ENCODE results near the gene PRKG2. TPM values are rescaled to one million over a fixed set of nuclear protein-coding genes. Genes with fewer than 3 reads are reported as not detected.
A peak's percentile ranks its signal among the peaks of the same experiment; 100 is the strongest.
"Not testable (repeated sequence)": the region's sequence is repeated elsewhere in the genome, so short reads cannot be mapped to it uniquely, and the experiment has no call there.

PRKG2 gene, protein sequence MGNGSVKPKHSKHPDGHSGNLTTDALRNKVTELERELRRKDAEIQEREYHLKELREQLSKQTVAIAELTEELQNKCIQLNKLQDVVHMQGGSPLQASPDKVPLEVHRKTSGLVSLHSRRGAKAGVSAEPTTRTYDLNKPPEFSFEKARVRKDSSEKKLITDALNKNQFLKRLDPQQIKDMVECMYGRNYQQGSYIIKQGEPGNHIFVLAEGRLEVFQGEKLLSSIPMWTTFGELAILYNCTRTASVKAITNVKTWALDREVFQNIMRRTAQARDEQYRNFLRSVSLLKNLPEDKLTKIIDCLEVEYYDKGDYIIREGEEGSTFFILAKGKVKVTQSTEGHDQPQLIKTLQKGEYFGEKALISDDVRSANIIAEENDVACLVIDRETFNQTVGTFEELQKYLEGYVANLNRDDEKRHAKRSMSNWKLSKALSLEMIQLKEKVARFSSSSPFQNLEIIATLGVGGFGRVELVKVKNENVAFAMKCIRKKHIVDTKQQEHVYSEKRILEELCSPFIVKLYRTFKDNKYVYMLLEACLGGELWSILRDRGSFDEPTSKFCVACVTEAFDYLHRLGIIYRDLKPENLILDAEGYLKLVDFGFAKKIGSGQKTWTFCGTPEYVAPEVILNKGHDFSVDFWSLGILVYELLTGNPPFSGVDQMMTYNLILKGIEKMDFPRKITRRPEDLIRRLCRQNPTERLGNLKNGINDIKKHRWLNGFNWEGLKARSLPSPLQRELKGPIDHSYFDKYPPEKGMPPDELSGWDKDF
- total RNA-seq: 0.05 TPM
- long read RNA-seq: 0 reads

DNA sequence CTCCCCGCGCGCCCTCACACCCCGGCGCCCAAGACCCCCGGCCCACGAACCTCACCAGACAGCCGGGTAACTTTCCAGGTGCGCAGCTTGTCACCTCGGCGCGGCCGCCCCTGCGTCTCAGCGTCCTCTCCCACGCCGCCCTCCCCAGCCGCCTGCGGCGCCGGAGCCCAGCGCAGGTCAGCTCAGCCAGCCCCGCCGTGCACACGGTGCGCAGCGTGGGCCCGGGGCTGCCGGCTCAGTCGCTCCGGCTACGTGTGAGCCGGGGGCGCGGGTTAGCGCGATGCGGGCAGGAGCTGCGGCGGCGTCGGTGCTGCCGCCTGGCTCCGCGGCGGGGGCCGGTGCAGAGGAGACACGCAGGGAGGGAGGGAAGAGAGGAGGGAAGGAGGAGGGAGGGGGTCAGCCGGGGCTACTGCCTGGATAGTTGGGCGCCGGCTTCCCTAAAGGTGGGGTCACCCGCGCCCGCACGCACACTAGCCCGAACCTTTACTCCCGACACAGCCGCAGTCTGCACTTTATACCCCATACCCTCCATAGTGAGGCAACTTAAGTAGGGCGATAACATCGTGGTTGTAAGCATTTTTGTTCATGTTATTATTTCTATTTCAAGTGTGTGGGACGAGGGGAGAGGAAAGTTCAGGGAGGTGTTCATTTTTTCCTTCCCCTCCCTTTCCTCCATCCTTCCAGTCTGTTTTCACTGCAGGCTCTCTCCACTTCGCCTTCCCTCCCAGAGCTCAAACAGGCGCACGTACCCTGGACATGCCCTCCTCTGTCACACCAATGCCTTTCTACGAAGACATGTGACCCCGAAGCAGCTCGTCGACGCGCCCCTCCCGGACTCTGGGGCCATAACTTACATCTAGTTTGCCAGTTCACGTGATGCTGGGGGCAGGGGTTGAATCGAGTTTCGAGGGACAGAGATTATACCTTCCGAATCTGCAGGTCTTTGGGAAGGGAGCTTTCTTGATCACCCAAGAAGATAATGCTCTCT is at the start of gene PRKG2:
Gene PRKG2 (minus strand): TSS at position 342 of the 988 bp plus-strand sequence. CDS start 10,175 bp downstream, outside the sequence.
- intact Hi-C loops (cut with DNase I): no loop called here
- DNase-seq: peak; percentile 36
- peak; percentile 29 for ATAC-seq (ENCODE audit: poor library complexity)

DNA sequence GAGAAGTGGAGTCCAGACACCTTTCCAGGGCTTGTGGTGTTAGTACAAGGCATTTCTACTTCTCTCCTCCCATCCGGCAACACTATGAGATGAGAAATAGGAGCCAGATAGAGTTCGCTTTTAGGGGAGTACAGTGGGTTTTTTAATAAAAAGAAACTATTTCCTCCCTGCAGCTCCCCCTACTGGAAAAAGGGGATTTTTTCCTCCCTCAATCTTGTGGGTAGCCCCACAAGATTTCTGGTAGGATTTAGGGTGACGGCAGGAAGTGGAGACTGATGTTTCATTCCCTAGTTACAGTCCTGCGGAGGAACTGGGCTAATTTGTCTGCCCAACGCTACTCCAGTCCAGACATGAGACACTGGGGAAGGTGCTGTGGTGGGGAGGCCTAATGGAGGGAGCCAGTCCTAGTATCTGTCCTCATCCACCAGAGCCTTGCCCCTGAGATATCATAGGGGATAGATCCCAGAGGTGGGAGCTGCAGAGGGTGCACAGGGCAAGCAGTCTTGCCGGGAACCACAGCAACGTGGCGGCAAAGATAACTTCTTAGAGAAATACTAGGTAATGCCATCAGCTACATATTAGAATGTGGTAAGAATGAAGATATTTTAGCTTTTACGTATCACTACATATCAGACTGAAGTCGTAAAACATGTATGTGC is 45.5 kb upstream of the PRKG2 start:
- no peak for ATAC-seq (ENCODE audit: poor library complexity)

GRCh38 chr4:81258841-81259550 is 44.0 kb upstream of the PRKG2 start:
- no peak for ATAC-seq (ENCODE audit: poor library complexity)
- DNase-seq: no peak
- intact Hi-C loops (cut with DNase I): no loop called here

More for the DNA sequence above, 45.5 kb upstream of the PRKG2 start:
- intact Hi-C loops (cut with DNase I): no loop called here
- no peak for DNase-seq

GRCh38 chr4:81257816-81258215 is 42.8 kb upstream of the PRKG2 start:
- intact Hi-C loops (cut with DNase I): no loop called here
- ATAC-seq (ENCODE audit: poor library complexity) (no peak), DNase-seq (no peak)

DNA sequence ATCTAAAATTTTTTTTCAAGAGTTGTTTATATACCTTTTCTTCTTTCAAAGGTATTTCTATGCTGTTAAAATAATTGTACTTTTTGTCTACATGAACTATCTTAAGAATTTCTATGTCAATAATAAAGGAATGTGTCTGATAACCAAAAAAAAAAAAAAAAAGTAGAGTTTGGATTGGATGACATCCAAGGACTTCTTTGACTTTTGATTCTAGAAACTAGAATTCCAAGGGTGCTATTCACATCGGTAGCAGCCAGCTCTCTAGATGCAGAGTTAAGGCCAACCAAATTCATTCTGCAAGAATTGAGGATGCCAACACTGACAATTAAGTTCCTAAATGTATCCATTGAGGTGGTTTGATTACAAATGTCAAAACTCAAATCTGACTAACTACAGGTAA is 42.0 kb upstream of the PRKG2 start:
- DNase-seq: no peak
- intact Hi-C loops (cut with DNase I): no loop called here
- ATAC-seq (ENCODE audit: poor library complexity): no peak

GRCh38 chr4:81256059-81256970 is 41.3 kb upstream of the PRKG2 start:
- intact Hi-C loops (cut with DNase I): no loop called here
- DNase-seq (no peak), ATAC-seq (ENCODE audit: poor library complexity) (no peak)

DNA sequence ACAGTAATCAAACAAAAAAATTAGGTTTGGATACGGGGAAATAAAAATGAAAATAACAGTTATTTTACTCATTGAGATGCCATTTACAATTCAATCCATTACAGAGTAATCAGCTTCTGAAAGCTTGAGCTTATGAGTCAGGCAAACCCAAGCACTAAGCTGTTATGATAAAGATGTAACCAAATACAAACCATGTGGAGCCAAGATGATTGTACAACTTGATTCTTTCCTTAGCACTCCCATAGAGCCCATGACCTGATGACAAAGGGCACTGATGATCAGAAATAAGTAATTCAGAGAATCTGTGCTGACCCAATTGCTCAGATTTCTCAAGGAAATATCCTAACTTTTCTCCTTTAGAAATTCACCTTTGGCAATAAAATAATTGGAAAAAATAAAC is 40.5 kb upstream of the PRKG2 start:
- ATAC-seq (ENCODE audit: poor library complexity) (no peak), DNase-seq (no peak)
- intact Hi-C loops (cut with DNase I): no loop called here

DNA sequence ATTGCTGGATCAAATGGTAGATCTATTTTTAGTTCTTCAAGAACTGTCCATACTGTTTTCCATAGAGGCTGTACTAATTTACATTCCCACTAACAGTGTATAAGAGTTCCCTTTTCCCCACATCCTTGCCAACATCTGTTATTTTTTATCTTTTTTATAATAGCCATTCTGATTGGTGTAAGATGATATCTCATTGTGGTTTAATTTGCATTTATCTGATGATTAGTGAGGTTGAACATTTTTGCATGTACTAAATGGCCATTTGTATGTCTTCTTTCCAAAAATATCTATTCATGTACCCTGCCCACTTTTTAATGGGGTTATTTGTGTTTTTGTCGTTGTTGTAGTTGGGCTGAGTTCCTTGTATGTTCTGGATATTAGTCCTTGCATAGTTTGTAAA is 35.4 kb upstream of the PRKG2 start:
- ATAC-seq (ENCODE audit: poor library complexity): no peak
- DNase-seq: no peak
- intact Hi-C loops (cut with DNase I): no loop called here

- DNase-seq (no peak), ATAC-seq (ENCODE audit: poor library complexity) (no peak)
- intact Hi-C loops (cut with DNase I): no loop called here
Measured at GRCh38 chr4:81245218-81246009, 30.4 kb upstream of the PRKG2 start.

- ATAC-seq (ENCODE audit: poor library complexity): no peak
- no peak for DNase-seq
- intact Hi-C loops (cut with DNase I): no loop called here
Measured at GRCh38 chr4:81237791-81238190, 22.8 kb upstream of the PRKG2 start.

DNA sequence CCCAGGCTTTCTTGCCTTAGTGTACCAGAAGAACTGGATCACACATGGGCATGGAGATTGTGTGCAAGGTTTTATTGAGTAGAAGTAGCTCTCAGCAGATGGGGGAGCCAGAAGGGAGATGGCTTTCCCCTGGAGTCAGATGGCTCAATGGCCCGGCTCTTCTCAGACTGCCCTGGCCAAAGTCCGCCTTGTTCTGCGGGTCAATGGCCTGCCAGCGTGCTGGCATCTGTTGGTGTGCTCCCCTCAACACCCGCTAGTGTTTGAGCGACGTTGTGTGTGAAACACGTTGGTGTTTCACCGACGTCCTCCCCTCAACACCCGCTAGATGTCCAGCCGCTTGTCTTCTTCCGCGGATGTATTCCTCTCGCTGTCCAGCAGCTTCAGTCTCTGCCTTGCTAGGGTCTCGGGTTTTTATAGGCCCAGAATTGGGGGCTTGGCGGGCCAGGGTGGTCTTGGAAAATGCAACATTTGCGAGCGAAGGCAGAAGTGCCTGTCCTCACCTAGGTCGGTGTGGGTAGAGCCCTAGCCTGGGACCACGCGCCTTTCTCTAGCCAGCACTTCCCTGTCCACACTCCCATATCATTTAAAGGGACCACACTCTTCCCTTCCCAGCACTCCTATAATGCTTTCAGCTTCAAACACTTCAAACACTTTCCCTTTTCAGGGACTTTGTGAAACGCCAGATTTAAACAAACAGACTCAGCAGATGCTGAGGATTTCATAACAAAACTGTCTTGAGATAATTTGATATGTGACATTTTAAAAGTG is 21.1 kb upstream of the PRKG2 start:
- DNase-seq (no peak), ATAC-seq (ENCODE audit: poor library complexity) (no peak)
- intact Hi-C loops (cut with DNase I): no loop called here

GRCh38 chr4:81227968-81228367 is 12.9 kb upstream of the PRKG2 start:
- ATAC-seq (ENCODE audit: poor library complexity) (no peak), DNase-seq (no peak)
- intact Hi-C loops (cut with DNase I): no loop called here

DNA sequence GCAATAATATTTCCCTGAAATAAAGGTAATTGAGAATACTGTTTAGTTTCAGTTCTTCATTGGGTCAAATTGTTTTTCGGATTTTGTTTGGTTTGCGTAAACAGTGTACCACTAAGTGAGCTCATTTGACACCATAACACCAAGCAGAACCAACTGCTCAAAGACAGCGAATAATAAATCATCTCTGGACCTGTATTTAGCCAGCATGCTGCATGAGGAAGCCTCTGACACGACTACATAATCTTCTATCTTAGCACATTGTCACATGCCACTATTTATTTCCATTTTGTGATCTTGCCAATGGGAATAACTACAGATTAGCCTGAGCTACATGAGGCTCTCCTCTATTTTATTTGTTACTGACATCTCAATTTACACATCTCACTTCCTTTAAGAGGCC is 12.1 kb upstream of the PRKG2 start:
- ATAC-seq (ENCODE audit: poor library complexity): no peak
- intact Hi-C loops (cut with DNase I): no loop called here
- DNase-seq: no peak

GRCh38 chr4:81225252-81225651 is 10.2 kb upstream of the PRKG2 start:
- DNase-seq: no peak
- intact Hi-C loops (cut with DNase I): no loop called here
- ATAC-seq (ENCODE audit: poor library complexity): no peak

- intact Hi-C loops (cut with DNase I); ATAC-seq (ENCODE audit: poor library complexity); DNase-seq: not testable (repeated sequence)
Measured at GRCh38 chr4:81222082-81222472, 7.1 kb upstream of the PRKG2 start.
